ENCODE measurements around the gene PKIB.
A peak's percentile ranks its signal among the peaks of the same experiment; 100 is the strongest.
"Not testable (repeated sequence)": the region's sequence is repeated elsewhere in the genome, so short reads cannot be mapped to it uniquely, and the experiment has no call there.

PKIB gene

GRCh38 chr6:122713138-122713537 is 102.9 kb downstream of the PKIB start:
- no peak for DNase-seq

GRCh38 chr6:122714059-122714458 is 103.9 kb downstream of the PKIB start:
- DNase-seq = no peak

- no peak for DNase-seq
These were observed 105.5 kb downstream of the PKIB start for GRCh38 chr6:122715725-122716124.

GRCh38 chr6:122717350-122717749 is 107.1 kb downstream of the PKIB start:
- DNase-seq = peak; percentile 58

- DNase-seq = no peak
These were observed 108.4 kb downstream of the PKIB start for GRCh38 chr6:122718616-122719015.

DNA sequence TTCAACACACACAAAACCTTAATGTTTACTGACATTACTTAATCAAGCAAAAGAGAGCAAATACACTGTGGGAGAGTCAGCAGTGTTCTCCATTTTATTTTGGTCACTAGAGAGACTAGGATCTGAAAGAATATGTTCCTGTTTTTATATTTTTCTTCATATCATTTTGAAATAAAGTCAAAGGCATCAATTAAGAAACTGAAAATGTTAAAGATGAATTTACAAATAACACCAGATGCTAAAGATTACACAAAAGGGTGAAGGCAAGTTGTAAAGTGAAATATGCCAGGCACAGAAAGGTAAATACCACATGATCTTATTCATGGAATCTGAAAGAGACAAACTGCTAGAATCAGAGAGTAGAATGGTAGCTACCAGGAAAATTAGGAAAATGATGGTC is 109.0 kb downstream of the PKIB start:
- peak; percentile 27 for DNase-seq

- no peak for DNase-seq
These were observed 112.5 kb downstream of the PKIB start for GRCh38 chr6:122722746-122723145.

DNA sequence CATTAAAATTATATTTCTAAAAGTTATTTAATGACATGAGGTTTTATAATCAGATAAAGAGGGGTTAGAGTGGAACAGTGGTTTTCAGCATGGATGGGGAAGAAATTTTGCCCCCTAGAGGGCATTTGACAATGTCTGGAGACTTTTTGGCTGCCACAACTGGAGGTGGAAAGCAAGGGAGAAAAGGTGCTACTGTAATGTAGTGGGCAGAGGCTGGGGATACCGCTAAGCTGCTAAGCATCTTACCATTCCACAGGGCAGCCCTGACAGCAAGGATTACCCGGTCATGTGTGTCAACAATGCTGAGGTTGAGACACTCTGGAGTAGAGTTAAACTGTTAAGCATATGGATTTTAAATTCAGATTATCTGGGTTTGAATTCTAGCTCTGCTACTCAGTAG is 116.4 kb downstream of the PKIB start:
- peak; percentile 21 for DNase-seq

- DNase-seq = no peak
These were observed 117.0 kb downstream of the PKIB start for GRCh38 chr6:122727244-122727643.

DNA sequence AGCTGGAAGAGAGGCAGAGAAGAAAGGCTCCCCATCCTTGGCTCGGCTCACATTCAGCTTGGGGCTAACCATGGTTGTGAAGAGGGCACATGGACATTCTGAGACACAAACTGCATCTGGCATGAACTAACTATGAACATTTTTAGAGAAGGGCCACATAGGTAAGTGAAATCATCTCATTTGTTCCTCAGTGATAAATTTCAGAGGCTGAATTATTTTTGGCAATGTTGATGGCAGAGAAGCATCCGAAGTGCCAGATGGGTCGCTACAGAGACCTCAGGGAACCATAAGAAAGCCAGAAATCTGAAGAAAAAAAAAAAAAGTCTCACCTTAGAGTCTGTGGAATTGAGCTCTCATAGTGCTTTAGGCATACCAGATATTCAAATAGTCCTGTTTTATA is 120.1 kb downstream of the PKIB start:
- no peak for DNase-seq

- peak; percentile 29 for DNase-seq
These were observed 120.7 kb downstream of the PKIB start for GRCh38 chr6:122730775-122731386.

DNA sequence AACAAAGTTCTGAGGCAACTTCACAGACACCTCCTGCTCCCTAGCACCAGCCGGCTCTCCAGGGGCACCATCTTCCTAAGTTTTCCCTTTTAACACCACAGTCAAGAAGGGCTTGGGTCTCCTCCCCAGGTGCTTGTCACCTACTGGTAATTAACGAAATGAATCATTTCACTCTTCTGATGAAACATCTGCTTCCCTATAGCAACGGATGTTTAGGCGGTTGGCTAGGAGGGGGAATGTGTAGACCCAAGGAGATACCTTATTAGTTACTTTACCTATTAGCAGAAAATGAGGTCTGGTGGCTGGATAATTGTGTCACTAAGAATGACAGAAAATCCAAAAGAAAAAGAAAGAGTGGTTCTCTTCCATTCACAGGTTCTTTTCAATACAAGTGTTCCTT is 123.1 kb downstream of the PKIB start:
- no peak for DNase-seq

DNA sequence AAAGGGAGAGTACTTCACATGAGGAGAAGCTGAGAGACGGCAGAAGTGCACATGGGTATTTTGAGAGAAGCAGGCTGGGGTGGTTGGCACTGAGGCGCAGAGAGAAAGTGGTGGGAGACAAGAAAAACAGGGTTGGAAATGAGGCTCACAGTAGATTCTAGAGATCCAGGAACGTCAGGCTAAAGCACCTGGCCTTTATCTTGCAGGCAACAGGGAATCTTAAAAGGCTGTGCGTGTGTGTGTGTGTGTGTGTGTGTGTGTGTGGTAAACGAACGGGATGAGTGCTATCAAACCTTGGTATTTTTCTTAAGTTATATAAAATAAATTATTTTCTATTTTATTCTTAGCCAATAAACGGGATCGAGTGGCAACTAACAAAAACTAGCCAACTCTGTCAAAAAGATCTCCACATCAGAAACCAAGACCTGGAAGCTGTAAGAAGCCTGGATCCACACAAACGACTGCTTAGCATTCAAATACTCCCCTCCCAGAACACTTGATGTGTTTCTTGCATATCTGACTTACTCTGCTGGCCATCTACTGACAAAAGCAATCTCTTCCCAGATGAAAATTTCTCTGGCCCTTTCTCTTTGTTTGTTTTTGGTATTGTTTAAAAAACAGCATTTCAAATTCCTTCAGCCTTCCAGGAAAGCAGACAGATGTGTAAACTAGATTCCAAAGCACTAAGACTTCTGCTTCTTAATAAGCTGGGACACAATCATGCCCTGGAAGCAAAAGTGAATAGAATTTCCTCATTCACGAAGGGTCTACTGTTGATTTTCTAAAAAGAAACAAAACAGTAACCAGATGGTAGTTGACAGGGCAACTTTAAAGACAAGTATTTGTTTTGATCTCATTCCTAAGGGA is 124.6 kb downstream of the PKIB start:
- DNase-seq = no peak

DNA sequence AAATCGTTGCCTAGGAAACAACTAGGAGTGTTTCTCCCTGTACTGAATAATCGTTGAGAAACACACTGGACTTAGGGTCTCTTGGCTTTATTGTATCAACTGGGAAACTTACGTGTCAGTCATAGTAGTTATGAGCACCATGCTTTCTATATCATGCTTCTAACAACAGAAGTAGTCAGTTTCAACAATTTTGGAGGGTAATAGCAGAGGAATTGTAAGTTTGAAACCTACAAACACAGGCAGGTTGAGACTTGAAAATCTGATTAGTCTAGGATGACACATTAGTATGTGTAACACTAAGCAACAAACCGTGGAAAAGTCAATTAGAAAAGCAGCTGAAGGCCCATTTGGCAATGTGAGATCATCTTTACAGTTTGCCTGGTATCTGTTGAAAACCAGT is 125.4 kb downstream of the PKIB start:
- DNase-seq = peak; percentile 39

DNA sequence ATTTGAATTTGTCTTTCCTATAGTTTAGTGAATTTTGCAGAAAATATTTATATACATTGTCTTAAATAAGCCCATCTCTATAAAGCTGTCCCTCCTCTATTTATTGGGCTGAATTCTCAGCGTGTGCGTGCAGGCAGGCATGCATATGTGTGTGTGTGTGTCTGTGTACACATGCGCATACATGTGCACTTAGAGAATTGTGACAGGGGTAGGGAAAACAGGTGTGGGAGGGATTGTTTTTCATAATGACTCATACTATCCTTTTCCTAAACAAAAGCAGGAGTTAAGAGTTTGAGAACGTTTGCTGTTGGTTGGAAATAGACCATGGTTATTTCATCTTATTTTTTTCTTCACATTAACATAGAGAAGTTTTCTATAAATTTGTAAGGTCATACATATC is 126.0 kb downstream of the PKIB start:
- DNase-seq = peak; percentile 39

DNA sequence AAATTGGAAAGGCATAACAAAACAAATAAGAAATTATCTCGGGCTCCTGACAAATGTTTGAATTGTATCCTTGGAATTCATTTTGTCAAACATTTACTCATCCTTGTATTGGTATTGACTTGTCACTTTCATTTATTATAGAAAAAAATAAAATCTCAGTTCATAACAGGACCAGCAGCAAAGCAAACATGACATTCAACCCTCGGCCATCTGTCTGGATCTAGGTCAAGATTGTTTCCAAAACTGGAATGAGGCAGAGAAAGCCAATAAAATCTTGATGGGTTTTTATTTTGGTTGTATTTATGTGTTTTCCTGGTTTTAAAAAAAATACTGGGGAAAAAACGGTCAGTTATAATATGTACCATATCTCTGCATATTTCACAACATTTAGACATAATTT is 126.4 kb downstream of the PKIB start:
- DNase-seq = peak; percentile 36

DNA sequence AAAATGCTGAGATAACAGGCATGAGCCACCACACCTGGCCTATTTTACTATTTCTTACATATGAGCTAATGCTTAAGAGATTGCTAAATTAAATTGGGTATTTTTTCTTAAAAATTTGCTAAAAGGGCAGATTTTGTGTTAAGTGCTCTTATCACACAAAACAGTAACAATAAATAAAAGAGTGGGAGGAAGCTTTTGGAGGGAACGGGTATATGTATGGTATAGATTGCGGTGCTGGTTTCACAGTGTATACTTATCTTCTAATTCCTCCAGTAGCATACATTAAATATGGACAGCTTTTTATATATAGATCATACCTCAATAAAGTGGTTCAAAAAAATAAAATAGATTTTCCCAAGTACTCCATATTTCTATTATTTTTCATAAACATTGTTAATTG is 129.9 kb downstream of the PKIB start:
- no peak for DNase-seq

GRCh38 chr6:122740936-122741335 is 130.7 kb downstream of the PKIB start:
- DNase-seq = no peak

DNA sequence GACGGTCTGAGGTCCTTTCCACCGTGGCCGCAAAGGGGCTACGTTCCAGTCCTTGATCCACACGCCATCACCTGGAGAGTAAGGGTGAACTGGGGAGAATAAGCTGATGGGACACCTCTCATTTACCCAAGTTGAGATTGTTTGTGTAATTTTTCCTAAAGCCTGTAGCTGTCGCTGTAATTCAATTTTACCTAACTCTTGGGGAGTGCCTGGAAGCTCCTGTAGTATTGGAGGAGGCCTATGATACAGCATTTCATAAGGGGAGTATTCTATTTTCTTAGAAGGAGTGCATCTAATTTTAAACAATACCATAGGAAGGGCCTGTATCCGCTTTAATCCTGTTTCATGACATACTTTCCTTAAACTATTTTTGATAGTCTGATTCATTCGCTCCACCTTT is 134.0 kb downstream of the PKIB start:
- peak; percentile 64 for DNase-seq

DNA sequence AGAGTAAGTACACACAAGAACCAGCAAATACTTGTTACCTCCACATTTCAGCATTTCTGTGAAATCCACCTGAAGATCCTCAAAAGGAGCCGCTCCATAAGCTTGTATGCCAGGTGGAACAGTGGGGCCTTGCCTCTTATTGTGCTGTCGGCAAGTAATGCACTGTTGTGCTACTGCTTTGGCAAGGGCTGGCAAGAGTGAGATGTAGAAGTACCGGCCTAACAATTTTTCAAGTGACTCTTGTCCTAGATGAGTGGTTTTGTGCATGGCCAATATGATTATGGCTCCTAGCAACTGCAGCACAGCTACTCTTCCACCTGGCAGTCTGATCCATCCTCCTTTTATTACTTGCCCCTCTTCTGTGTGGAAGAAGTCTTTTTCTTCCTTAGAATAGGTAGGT is 134.7 kb downstream of the PKIB start:
- DNase-seq = peak; percentile 78

DNA sequence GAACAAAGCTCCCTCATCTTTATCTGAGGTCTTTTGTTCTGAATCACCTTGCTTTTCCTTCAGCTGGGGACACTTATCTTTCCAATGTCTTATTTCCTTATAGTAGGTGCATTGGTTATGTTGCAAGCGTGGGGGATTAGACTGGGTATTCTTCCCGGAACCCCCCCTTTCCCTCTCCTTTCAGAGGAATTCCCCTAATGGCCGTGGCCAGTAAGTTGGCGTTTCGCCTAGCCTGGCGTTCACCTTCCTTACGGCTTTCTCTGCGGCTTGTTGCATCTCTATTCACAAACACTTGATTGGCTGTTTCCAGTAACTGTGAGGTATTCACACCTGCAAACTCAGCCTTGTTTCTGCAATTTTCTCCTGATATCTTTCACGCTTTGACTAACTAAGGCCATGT is 136.5 kb downstream of the PKIB start:
- no peak for DNase-seq

GRCh38 chr6:122747573-122747972 is 137.4 kb downstream of the PKIB start:
- DNase-seq = no peak

GRCh38 chr6:122748945-122749344 is 138.7 kb downstream of the PKIB start:
- DNase-seq = not testable (repeated sequence)

DNA sequence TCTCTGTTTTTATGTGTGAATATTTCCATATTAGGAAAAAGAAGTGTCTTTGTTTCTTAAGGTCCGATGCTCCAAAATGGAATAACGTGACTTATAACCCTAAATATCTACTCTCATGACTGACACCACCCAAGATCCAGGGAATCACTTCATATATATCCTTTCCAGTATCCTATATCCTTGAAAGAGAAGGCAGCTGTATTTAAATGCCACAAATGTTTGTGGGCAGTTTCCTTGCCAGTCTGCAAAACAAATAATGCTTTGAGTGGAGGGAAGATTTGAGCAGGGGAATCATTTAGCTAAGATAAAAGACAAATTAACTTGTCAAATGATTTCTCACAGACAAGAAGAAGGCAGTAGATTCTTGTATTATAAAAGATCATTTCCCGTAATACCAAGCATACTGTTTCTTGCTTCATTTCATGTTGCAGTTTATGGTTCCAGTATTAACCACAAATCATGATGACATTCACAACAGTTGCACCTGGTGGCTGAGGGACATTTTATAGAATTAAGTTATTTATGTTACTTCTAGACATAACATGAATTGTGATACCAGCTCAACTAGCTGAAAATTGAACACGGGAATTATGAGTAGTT is 139.3 kb downstream of the PKIB start:
- peak; percentile 13 for DNase-seq
